HFF-Myc (cell line): ENCODE results near the gene RETREG3.

Experiments
- DNase-seq: peaks from one replicate; pipeline ENCODE4 v3.0.0-alpha.2; 2011; ENCODE audit warnings: low read depth; ENCODE audit errors: extremely low read depth
- H3K4me3 ChIP-seq: replicated peaks from 2 replicates; pipeline ENCODE4 v1.5.1; 2011; ENCODE audit warnings: low read depth, mild to moderate bottlenecking, control low read depth, low read length
- TF ChIP-seq, protein P1 (sequence below): IDR thresholded peaks from 2 replicates; pipeline ENCODE4 v1.5.1; 2012; ENCODE audit warnings: mild to moderate bottlenecking, low read depth, low read length, control low read depth; ENCODE audit errors: missing control alignments

The RETREG3 gene

DNA sequence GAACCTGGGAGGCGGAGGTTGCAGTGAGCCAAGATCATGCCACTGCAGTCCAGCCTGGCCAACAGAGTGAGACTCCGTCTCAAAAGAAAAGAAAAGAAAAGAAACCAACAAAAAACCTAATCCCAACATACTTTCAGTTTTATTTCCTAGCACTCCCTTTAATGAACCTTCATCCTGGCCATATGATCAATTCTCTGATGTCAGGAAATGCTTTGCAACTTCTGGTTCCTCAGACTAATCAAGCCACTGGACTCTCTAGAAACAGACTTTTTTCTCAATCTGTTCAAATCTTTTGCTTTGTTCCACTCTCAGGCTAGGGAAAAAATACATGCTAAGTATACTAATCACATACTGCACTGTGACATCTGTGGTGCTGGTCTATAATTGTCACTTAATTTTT, 18.3 kb downstream of the RETREG3 start:
- no peak overlapping the region for H3K4me3 ChIP-seq
- TF ChIP-seq, protein P1, sequence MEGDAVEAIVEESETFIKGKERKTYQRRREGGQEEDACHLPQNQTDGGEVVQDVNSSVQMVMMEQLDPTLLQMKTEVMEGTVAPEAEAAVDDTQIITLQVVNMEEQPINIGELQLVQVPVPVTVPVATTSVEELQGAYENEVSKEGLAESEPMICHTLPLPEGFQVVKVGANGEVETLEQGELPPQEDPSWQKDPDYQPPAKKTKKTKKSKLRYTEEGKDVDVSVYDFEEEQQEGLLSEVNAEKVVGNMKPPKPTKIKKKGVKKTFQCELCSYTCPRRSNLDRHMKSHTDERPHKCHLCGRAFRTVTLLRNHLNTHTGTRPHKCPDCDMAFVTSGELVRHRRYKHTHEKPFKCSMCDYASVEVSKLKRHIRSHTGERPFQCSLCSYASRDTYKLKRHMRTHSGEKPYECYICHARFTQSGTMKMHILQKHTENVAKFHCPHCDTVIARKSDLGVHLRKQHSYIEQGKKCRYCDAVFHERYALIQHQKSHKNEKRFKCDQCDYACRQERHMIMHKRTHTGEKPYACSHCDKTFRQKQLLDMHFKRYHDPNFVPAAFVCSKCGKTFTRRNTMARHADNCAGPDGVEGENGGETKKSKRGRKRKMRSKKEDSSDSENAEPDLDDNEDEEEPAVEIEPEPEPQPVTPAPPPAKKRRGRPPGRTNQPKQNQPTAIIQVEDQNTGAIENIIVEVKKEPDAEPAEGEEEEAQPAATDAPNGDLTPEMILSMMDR = no peak
- no peak for DNase-seq

DNA sequence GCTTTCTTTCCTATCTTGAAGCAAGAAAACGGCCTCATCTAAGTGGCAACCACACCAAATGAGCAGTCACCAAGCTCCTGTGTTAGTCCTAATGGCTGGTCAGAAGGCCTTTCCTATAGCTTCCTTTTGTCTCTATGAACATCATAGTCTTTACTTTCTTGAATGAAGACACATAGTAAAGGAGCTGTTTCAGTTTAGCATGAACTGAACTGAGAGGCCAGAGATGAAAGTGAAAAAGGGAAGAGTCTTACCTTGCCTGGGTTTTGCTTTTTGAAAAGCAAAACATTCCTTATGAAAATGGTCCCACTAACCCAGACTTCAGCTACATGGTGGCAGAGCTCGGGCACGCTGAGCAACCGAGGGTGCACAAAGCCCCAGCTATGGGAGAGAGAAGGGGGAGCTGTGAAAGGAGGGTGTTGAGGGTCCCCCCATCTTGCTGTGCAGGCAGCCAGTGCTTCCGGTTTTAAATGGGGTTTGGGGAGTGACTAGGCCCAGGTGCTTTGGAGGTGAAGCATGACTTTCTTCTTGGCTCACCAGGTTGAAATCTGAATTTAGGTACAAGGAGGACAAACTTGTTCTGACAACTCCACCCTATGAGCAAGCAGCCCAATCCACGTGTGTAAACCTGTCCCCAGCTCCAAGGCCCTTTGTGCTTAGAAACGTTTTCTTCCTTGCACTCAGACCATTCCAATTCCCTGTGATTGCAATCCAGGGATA, 22.5 kb downstream of the RETREG3 start:
- no peak overlapping the region for H3K4me3 ChIP-seq
- TF ChIP-seq, protein P1 = no peak
- no peak for DNase-seq

DNA sequence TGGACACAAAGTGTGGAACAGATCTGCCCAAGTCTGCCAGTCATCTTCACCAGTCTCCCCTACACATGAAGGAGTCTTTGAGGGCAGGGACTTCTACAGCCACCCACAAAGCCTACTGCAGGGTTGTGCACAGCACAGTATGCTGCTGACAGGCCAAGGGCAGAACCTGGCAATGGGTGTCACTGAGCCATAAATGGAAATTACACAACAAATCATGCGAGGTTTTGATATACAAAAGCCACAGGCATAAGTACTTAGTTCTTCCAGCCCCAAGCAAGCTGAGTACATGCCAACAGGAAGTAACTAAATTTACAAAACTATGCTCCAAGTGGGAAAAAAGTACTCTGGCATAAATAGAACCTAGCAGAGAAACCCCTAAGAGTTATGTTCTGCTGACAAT, 23.8 kb downstream of the RETREG3 start:
- DNase-seq = no peak
- H3K4me3 ChIP-seq = no peak overlapping the region
- TF ChIP-seq, protein P1 = no peak

DNA sequence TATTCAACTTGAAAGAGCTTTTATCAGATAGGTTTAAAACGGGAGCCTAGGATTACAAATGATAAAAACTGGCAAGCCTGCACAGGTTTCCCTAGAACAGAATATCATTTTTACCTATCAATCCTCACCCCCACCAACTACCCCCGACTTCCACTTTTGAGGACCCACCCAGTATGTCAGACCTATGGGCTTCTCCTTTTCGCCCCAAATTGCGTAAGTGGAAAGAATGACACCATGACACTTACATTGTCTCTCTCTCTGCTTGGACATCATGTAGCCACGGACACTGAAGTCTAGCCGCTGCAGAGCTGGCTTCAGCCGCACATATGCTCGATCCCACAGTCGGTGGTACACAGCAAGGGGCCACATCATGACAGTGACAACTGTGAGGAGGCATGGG, 24.3 kb downstream of the RETREG3 start:
- DNase-seq = no peak
- TF ChIP-seq, protein P1 = no peak
- no peak overlapping the region for H3K4me3 ChIP-seq

DNA sequence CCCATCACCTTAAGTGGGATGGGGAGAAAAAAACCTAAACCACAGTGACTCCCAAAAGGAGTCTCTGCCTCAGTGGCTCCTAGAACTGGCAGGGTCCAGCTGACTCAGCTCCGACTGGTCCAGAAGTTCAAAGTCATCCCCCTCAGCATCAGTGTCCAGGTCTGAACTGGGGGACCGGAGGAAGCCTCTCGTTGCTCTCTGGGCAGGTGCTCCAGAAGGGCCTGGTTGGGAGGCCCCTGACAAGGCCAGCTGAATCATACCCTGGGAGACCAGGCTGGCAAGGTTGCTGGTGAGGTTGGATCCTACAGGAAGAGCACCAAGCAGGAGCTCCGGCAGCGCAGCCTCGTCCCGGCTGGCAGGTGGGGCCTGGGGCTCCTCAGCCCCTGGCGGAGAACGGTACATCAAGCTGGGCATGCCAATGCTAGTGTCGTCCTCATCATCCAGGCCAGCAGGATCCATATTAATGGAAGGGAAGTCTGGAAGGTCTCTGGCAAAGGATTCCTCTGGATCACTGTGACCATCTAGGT, 27.4 kb downstream of the RETREG3 start:
- TF ChIP-seq, protein P1 = no peak
- no peak overlapping the region for H3K4me3 ChIP-seq
- DNase-seq = no peak

DNA sequence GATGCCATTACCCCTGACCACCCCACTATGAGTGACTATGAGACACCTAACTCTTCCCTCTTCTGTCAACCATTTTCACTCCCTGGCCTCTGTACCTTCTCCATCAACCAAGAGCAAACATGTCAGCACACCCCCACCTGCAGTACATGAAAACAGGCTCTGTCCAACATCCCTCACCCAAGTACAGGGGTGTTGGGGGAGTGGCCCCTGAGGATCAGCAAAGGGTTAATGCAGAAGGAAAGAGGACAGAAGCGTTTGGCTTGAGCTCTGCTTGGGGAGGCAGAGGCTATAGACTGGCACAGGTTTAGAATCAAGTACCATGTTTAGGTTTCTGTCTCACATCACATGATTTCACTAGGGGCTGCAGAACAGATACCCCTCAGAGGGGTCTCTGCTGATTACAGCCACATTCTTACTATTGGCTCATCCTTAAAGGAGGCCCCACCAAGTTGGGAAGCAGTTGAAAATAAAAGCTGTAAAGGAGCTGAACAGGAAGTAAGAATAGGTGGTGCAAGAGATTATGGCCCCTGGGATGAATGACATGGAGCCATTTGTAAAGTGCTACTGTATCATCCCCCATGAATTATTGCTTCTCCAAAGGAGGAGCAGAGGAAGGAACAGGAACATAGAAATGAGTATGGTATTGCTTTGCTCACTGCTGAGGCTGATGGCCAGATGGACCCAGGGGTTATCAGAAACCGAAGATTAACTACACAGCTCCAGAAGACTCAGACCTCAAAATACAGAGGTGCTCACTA, 29.2 kb downstream of the RETREG3 start:
- H3K4me3 ChIP-seq = no peak overlapping the region
- TF ChIP-seq, protein P1 = no peak
- DNase-seq = no peak
